CD4-positive, alpha-beta T cell treated with Interferon alpha-2 for 1 hour (primary cell): ENCODE results near the gene DHRS1.
"Not testable (repeated sequence)": the region's sequence is repeated elsewhere in the genome, so short reads cannot be mapped to it uniquely, and the experiment has no call there.

Experiments used
- DNase-seq, 2 donors: peaks; one replicate each; pipeline ENCODE4 v3.0.0-alpha.2; 2020 to 2022

The DHRS1 gene

DNA sequence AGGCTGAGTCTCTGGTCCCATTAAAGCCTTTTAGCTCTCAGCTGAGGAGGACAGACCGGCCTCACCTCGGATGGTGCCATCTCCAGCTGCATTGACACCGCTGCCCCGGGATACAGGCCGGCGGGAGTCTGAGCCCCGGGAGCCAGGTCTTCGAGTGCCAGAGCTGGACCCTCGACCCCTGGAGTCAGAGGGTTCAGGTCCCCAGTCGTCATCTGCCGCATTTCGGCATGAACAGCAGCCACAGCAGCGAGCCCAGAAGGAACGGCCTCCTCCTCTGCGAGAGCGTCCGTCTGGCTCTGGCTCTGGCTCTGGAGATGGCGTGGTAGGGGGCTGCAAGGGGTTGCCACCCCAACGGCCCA, 37.6 kb downstream of the DHRS1 start:
- no peak for DNase-seq

DNA sequence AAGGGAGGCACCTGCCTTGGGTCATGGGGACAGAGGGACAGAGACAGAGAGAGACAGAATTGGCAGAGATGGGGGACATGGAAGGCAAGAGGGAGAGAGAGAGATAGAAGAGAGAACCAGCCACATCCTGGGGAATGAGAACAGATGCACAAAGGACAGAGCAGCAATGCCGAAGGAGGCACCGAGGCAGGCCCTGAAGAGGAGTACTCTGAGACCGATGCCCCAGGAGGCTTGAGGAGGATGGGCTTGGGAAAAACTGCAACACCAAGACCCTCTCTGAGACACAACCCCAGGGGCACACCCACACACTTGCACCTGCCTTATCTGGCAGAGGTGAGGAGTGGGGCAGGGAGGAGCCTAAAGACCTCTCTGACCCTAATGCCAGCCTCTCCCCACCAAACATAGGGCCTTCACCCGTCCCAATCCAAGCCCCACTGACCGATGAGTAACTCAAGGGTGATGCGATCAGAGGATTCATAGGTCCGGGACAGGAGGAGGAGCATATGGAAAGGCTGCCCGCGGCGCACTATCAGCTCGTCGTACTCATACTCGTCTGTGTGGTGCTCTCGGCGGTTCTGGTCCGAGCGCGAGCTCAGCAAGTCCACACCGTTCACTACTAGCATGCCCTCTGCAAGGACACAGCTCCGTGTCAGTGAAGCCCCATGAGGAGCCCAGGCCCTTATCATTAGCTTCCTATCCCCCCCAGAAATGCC, 38.2 kb downstream of the DHRS1 start:
- no peak for DNase-seq

DNA sequence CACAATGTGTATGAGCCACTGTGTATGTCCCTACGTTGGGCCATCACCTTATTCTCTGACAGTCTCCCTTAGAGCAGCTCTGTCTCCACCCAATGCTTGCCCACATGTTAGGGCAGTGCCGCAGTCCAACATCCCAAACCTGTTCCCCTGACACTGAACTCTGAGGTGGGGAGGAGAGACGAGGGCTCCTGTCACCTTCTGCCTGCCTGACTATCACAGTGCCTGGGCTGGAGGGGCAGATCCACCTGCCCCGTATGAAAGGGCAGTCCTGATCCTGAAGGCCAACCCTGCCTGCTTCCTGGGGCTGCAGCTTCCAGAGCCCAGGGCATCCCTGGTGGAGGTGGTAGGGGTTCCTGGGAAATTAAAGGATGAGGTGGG, 38.8 kb downstream of the DHRS1 start:
- no peak for DNase-seq

DNA sequence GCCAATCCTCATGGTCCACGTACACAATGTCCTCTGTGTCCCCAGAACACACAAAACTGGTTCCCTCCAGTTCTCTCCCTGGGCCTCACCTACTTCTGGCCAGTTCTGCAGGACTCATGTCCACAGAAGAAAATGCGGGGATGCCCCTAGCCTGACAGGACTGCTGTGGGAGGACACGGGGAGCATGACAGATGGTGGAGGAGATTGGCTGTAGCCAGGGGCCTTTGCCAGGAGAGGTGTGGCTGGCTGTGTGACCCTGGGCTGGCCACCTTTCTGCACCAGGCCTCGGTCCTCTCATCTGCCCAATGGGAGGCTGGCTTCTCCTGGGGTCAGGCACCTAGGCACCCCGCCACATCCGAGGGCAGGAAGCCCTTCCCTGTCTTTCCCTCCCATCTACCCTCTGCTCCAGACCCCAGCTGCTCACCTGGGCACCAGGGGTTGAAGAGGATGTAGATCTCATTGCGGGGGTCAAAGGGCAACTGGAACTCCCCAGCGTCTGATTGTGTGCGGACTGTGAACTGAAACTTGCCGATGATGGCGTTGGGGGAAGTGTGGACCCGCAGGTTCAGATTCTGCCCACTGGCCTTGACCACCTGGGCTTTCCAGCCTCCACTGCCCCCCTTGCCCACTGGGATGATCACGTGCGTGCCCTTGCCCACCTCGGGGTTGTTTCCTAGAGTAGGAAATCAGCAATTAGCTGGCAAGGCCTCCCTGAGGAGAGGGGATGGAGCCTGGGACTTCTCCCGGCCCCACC, 39.4 kb downstream of the DHRS1 start:
- no peak for DNase-seq

DNA sequence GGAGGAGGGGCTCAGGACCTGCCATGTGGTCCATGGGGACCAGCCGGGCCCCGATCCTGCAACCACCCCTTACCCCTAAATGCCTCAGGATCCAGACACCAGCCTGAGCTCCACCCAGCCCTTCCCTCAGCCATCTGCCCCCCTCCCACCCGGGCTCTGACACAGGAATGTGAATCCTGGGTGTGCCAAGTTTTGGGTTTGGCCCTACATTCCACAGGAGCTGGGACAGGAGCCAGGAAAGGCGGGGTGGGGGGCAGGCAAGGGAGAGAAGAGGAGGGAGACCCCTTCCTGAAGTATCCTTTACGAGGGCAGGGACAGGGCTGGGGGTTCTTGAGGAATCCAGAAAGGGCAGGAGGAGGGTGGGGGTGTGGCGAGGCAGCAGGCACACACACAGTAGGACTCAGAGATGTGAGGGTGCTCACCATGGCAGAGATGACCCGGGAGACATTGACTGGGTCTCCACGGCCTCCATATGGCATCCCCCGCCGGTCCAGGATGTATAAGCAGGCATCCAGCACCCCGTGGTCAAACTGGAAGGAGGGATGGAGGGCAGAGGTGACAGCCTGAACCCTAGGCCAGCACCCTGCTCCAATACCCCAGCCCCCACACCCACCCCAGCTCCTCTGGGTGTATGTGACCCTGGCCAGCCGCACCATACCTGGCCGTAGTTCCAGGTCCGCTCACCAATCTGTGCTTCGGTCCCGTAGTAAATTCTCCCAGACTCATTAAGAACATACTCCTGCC, 40.1 kb downstream of the DHRS1 start:
- no peak for DNase-seq

DNA sequence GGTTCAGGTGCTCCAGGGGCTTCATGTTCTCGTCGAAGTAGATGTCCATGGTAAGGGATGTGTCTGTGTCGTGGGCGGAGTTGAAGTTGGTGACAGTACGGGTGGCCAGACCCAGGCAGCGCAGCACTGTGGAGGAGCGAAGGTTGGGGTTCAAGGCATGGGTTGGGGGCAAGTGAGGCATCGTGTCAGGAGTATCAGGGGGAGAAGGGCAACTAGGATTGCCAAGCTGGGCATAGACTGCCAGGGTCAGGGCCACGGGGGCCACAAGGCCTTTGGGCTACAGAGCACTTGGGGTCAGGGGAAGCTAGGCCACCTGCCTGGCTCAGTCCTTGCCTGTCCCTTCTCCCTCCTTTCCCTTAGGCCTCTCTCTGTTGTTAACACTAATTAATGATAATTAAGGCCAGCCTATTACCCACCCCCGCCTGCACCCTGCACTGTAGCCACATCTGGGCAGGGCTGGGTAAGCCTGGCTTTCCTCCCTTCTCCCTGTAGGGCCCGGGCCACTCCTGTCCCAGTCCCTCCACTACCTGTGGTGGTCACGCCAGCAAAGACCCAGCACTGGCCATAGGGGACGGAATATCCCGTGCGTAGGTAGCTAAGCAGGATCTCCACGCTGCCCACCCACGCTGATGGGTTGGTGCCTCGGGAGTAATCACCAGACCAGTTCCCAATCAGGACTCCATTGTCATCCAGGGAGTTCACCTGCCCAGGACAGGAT, 40.9 kb downstream of the DHRS1 start:
- no peak for DNase-seq

DNA sequence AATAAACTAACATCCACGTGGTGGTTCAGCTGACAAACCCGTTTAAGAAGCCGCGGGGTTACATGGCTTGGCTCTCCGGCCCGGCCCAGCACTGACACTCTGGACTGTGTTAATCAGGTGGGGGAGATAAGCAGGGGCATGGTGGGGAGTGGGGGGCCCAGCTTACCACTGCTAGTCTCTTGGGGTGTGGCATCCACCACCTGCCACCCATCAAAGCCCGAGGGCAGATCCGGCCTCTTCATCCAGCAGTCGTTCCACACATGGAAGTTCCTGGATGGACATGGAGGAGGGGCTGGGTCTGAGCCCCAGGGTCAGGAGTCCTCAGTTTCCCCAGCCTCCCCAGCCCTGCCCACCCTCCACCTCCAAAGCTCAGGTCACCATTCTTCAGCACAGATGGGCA, 41.5 kb downstream of the DHRS1 start:
- DNase-seq, result no peak

DNA sequence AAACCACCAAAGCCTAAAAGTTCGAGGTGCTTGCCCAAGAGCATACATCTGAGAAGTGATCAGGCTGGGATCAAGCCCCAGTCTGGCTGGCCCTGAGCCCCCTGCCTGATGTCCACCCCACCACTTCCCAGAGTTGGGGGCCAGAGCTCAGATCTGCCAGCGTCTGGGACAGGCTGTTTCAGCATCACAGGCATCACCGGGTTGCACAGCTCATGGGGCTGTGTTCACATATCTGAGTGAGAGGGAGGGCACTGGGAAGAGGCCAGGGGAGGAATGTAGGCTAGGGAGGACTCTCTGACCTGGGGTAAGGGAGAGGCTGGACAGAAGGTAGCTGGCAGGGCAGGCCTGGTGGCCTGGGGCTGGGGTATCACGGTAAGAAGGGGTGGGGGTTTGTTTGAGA, 42.6 kb downstream of the DHRS1 start:
- no peak for DNase-seq

DNA sequence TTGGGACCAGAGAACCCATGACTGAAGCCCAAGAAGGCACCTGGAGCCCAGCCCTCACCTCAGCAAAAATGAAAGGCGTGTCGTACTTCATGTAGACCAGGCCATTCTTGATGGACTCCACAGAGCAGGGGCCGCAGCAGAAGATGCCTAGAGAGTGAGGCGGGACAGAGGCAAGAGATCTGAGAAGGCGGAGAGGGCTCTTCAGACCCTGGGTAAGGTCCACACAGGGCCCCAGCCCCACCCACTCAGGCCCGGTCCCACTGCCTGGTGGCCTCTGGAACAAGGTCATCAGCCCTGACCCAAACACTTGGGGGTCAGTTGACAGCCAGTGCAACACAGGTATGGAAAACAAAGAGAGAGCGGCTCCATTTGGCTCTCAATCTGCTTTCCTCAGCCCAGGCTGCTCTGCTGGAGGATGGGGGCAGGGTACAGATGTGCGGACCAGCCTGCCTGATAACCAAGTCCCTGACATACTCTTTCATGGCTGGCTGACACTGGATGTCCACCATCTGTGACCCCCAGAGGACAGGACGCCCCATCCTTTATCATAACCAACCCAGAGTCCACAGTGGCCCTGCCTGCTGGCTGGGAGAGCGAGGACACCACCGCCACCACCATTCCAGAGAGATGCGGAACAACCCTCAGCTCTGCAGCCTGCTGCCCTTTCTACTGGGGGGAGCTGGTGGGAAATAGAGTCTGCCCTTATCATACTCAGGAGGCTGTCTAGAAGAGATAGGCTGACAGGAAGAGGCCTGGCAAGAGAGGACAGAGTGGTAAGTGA, 43.5 kb downstream of the DHRS1 start:
- no peak for DNase-seq

DNA sequence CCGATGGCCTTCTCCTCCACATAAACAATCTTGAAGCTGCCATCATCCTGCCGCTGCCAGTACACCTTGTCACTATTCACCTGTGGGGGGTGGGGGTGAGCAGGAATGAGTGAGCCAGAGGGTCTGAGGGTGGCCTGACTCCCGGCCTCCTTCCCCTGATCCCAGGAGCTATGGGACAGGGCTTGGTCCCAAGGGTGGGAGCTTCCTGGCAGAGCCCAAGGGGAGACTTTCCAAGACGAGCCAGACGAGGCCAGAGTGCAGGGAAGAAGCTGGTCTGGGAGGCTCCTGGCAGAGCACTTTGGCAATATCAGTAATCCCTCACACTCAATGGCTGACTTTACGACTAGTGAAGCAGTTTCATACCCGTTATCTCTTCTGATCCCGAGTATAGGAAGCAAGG, 44.1 kb downstream of the DHRS1 start:
- DNase-seq, result no peak

DNA sequence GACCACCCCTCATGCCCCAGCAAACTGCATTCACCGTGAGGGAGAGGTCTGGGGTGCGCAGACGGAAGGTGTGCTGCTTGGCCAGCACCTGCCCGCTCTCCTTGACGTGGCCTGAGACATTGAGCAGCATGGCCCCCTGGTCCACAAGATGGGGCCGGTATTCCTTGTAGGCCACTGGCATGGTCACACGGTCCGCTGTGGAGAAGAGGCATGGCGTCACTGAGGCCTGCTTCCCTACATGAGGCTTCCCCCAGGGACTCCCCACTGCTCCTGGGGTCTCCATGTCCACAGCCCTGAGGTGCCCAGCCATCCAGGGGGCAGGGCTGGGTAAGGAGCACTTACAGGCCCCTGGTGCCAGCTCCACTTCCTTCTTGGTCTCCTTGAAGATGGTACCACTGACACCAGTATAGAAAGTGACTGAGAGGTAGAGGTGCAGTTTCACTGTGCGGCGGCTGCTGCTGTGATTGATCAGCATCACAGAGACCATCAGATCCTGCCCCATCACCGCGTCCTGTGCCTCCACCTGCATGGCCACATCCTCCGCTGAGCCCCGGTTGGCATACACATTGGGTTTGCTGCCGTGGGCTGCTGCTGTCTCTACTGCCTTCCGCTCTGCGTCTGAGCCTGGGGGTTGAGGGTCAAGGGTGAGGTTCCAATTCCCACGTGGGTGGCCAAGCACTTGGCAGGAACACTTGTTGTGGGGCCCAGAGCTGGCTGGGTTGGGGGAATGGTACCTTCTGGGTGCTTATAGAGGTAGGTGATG, 44.8 kb downstream of the DHRS1 start:
- no peak for DNase-seq

DNA sequence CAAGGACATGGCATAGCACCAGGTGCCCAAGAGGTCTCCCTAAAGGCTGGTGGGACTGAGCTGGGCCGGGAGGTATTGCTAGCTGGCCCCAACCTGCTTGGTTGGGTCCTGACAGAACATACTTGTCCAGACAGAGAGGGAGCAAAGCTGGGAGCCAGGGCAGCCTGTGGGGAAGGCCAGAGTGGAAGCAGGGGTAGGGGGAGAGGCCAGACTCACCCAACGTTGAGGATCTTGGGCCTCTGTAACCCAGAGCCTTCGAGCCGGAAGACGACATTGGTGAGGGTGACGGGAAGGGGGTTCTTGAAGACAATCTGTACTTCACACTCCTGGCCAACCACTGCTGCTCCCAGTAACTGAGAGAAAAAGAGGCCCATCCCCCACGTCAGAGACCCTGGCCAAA, 45.6 kb downstream of the DHRS1 start:
- no peak for DNase-seq

DNA sequence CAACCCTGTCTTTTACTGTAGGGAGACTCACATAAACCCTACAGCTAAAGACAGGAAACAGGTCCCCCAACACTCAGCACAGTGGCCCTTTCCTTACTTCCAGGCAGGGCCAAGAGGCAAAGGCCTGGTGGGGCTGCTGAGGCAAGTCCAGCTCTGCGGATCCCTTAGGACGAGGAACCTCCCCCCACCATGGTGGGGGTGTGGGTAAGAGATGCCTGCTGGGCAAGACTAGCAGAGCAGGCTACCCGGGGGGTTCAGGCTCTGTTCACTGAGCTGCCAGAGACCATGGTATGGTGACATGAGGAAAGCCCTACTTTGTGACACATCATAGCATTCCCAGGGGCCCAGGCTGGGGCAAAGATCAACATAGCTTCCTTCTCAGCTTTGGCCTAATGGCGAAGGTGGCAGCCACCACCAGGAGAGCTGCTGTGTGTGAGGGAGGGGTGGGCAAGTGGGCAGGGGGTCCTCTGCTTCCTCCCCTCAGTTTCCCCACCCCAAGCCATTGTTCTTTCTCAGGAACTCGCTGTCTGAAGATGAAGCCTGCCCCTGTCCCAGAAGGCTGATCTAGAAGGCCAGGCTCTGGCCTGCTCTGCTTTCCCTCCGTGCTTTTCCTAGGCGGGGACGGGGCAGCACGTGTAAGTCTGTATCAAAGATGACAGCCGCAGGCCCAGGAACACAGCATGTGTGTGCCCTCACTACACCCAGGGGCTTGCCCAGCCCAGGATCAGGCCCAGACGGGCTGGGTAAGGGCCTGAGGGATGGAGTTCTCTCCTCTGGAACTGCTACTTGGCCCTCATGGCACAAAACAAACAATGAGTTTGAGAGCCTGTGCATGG, 47.1 kb downstream of the DHRS1 start:
- no peak for DNase-seq

DNA sequence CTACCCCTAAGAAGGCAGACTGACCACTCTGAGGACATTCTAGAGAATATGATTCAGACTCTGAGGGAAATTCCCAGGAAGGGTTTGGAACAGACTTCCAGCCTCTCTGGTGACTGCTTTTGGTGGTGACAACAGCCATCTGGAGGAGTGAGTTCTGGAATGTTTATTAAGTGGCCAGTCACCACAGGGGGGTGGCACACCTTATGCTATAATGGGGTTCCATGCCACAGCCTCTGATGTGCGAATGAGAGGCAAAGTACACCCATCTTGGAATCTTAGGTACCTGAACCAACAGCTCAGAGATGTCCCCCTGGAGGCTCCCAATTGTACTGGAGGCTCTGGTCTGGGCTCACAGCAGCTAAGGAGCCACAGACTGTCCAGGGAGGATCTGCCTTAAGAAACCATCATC, 47.7 kb downstream of the DHRS1 start:
- no peak for DNase-seq

DNA sequence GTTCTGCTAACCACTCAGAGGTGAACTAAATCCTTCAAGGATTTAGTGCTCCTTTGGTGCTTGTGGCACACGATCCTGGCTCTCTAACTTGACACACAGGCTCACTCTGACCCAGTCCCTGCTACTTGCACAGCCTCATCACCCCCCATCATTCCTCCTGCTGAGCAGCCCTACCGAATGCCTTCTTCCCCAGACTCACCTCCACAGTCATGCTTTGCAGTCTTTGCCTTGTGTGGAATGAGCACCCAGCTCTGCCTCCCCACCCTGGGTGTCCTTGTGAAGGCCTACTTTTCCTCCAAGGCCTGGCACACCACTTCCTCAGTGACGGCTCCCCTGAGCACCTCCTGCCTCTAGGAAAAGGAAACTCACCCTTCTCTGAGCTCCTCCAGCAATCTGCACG, 49.2 kb downstream of the DHRS1 start:
- DNase-seq, result no peak

DNA sequence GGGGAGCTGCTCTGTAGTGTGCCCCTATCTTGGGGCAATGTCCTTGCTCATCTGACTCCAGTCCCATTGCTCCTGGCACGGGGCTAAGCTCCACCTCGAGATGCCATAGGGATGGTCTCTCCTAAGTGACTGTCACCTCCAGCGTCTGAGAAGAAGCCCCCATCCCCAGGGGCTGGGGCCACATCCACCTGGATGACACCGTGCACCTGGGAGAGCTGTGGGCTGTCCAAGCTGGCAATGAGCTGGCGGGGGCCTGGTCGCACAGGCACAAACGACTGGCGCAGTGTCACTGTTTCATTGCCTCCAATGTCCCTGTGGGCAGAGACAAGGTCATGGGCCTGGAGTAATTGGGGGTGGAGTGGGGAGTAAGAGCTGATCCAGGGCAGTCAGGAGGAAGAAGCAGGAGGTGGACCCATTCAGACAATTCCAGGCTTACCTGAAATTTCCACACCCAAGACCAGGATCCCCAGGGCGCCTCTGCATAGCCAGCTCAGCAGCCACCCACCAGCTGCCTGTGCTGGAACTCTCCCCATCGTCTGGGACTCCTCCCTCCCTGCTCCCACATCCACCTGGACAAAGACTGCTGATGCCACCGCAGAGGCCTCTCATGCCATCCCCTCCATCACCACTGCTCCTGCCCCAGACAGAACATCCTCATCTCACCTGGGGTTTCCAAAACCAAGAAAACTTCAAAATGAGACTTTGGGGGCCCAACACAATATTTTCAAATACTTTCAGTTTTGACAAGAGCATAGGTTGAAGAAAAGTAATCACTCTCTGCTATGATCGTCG, 50.2 kb downstream of the DHRS1 start:
- no peak for DNase-seq

DNA sequence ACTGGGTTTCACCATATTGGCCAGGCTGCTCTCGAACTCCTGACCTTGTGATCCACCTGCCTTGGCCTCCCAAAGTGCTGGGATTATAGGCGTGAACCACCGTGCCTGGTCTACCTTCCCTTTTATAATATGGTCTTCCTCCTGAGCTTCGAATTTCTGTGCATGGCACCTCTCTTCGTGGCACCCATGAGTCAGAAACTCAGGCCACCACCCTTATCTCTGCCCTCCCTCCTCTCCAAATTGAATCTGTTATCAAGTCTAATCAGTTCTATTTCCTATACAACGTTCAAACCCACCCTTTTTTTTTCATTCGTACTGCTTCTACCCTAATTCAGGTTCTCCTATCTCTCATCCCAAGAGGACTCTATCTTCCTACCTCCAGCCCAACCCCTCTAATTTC, 52.2 kb downstream of the DHRS1 start:
- no peak for DNase-seq

DNA sequence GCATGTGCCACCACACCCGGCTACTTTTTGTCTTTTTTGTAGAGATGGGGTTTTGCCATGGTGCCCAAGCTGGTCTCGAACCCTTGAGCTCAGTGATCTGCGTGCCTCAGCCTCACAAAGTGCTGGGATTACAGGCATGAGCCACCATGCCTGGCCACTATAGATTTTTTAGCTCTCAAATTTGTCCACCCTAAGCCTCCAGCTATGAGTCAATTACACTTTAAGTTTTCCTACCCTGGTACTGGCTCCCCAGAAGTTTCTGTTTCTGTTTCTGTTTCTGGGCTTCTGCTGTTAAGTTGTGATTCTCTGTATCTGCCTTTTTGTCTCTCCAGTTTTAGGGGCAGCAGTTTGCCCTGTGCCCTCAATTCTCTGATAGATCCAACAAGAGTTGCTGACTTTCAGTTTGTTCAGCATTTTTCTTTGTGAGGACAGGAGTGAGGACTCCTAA, 52.8 kb downstream of the DHRS1 start:
- DNase-seq, result peak in 1 of 2 donors; percentile 76

DNA sequence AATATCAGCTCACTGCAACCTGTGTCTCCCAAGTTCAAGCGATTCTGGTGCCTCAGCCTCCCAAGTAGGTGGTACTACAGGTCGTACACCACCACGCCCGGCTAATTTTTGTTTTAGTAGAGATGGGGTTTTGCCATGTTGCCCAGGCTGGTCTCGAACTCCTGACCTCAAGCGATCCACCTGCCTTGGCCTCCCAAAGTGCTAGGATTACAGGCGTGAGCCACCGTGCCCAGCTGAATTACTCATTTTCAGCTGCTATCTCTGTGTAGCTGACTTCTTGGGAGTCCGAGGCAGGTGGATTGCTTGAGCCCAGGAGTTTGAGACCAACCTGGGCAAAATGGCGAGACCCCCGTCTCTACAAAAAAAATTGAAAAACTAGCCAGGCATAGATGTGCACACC, 54.2 kb downstream of the DHRS1 start:
- DNase-seq, result not testable (repeated sequence)

DNA sequence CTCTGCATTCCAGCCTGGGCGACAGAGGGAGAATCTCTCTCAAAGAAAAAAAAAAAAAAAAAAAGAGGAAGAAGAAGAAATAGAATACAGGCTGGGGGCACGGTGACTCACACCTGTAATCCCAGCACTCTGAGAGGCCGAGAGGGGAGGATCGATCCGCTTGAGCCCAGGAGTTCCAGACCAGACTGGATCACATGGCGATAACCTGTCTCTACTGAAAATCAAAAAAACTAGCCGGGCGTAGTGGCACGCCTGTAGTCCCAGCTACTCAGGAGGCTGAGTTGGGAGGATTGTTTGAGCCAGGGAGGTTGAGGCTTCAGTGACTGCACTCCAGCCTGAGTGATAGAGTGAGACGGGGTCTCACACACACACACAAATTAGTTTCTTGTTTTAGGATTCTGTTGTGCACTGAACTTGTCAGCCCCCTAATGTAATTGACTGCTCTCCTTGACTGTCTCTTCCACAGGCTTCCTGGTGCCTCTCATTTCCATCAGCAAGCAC, 56.2 kb downstream of the DHRS1 start:
- DNase-seq, result peak in 1 of 2 donors; percentile 38
